Neural cell (in vitro differentiated cells): ENCODE results near the gene ABHD14A. TPM values are rescaled to one million over a fixed set of nuclear protein-coding genes. Genes with fewer than 3 reads are reported as not detected.

Experiments
- H2AFZ ChIP-seq: fragments of 200-600, 300-800 bp; sonication (generic), shearing (Covaris generic); 2 replicates; pipeline ENCODE4 v1.6.0; 2014; ENCODE audit warnings: low read depth, mild to moderate bottlenecking, antibody characterized with exemption, low read length, moderate library complexity
- H3F3A ChIP-seq: fragments of 200-600 bp; shearing (Covaris generic); 2 replicates; pipeline ENCODE4 v1.6.1; 2016; ENCODE audit warnings: mild to moderate bottlenecking, moderate library complexity, mixed read lengths, antibody characterized with exemption, low read length; ENCODE audit not compliant: insufficient read depth, poor library complexity, severe bottlenecking
- H3K27ac ChIP-seq: fragments of 200-600, 300-800 bp; sonication (generic), shearing (Covaris generic); 2 replicates; pipeline ENCODE4 v1.5.1; 2014; ENCODE audit warnings: mild to moderate bottlenecking, low read length, moderate library complexity
- H3K27me3 ChIP-seq: fragments of 300-800, 200-600 bp; sonication (generic), shearing (Covaris generic); 2 replicates; pipeline ENCODE4 v1.6.0; 2014; ENCODE audit warnings: mild to moderate bottlenecking, low read depth, low read length, moderate library complexity; ENCODE audit not compliant: insufficient read depth
- H3K36me3 ChIP-seq: fragments of 300-800, 200-600 bp; sonication (generic), shearing (Covaris generic); 2 replicates; pipeline ENCODE4 v1.5.1; 2014; ENCODE audit warnings: mild to moderate bottlenecking, antibody characterized with exemption, low read length, moderate library complexity; ENCODE audit not compliant: insufficient read depth
- H3K4me2 ChIP-seq: fragments of 300-800, 200-600 bp; sonication (generic), shearing (Covaris generic); 2 replicates; pipeline ENCODE4 v1.6.0; 2014; ENCODE audit warnings: mild to moderate bottlenecking, low read length
- H3K4me3 ChIP-seq: fragments of 300-800, 200-600 bp; sonication (generic), shearing (Covaris generic); 2 replicates; pipeline ENCODE4 v1.5.1; 2014; ENCODE audit warnings: mild to moderate bottlenecking, low read length, moderate library complexity
- H3K79me2 ChIP-seq: fragments of 200-600 bp; shearing (Covaris generic); replicated peaks from 2 replicates; pipeline ENCODE4 v1.6.0; 2014; ENCODE audit warnings: mild to moderate bottlenecking, low read length, moderate library complexity; ENCODE audit not compliant: insufficient read depth
- H3K9ac ChIP-seq: fragments of 300-800, 200-600 bp; sonication (generic), shearing (Covaris generic); 2 replicates; pipeline ENCODE4 v1.6.1; 2016; ENCODE audit warnings: mild to moderate bottlenecking, low read length, mixed read lengths
- H3K9me2 ChIP-seq: fragments of 200-600 bp; shearing (Covaris generic); 2 replicates; pipeline ENCODE4 v1.6.1; 2016; ENCODE audit warnings: mild to moderate bottlenecking, low read length, mixed read lengths; ENCODE audit not compliant: insufficient read depth
- H3K9me3 ChIP-seq: fragments of 200-600, 300-800 bp; sonication (generic), shearing (Covaris generic); 2 replicates; pipeline ENCODE4 v1.6.1; 2016; ENCODE audit warnings: mild to moderate bottlenecking, mixed run types, low read length, moderate library complexity, mixed read lengths
- H4K20me1 ChIP-seq: fragments of 200-600 bp; shearing (Covaris generic); 2 replicates; pipeline ENCODE4 v1.6.1; 2016; ENCODE audit warnings: mild to moderate bottlenecking, mixed run types; ENCODE audit not compliant: insufficient read depth
- CTCF ChIP-seq: fragments of 450-650 bp; IDR thresholded peaks from 2 replicates; pipeline ENCODE4 v1.5.1; 2014; ENCODE audit warnings: antibody characterized with exemption, mild to moderate bottlenecking, moderate library complexity; ENCODE audit not compliant: poor library complexity, severe bottlenecking
- EP300 ChIP-seq: fragments of 450-650 bp; conservative IDR thresholded peaks from 2 replicates; pipeline ENCODE4 v1.6.1; 2014; ENCODE audit warnings: antibody characterized with exemption, mild to moderate bottlenecking, moderate library complexity; ENCODE audit not compliant: poor library complexity, severe bottlenecking
- EZH2 ChIP-seq: fragments of 200-600, 300-800 bp; shearing (Covaris generic), sonication (generic); IDR thresholded peaks from 2 replicates; pipeline ENCODE4 v1.6.1; 2014; ENCODE audit warnings: antibody characterized with exemption, low read length, borderline replicate concordance, mild to moderate bottlenecking; ENCODE audit not compliant: insufficient read depth, poor library complexity, severe bottlenecking
- MXI1 ChIP-seq: fragments of 450-650 bp; conservative IDR thresholded peaks from 2 replicates; pipeline ENCODE4 v1.6.1; 2014; ENCODE audit warnings: antibody characterized with exemption, mild to moderate bottlenecking; ENCODE audit not compliant: poor library complexity, severe bottlenecking
- POLR2AphosphoS5 ChIP-seq: IDR thresholded peaks from 2 replicates; pipeline ENCODE4 v1.6.1; 2012
- RAD21 ChIP-seq: fragments of 450-650 bp; conservative IDR thresholded peaks from 2 replicates; pipeline ENCODE4 v1.6.1; 2014; ENCODE audit warnings: antibody characterized with exemption, mild to moderate bottlenecking, moderate library complexity
- REST ChIP-seq: IDR thresholded peaks from 2 replicates; pipeline ENCODE4 v1.6.1; 2012; ENCODE audit warnings: borderline replicate concordance
- SMC3 ChIP-seq: fragments of 450-650 bp; conservative IDR thresholded peaks from 2 replicates; pipeline ENCODE4 v1.6.1; 2014; ENCODE audit warnings: antibody characterized with exemption, mild to moderate bottlenecking, moderate library complexity; ENCODE audit not compliant: poor library complexity
- TAF1 ChIP-seq: IDR thresholded peaks from 2 replicates; pipeline ENCODE4 v1.6.1; 2012; ENCODE audit warnings: low read depth
- polyA plus RNA-seq: library from polyadenylated mRNA; depleted of rRNA; stranded (reverse); fragments of >200 nt; gene quantifications from 2 replicates; pipeline ENCODE4 v1.2.3, GENCODE V29; 2014

ABHD14A gene
- polyA plus RNA-seq, 1 donor from 2014 or later = 57.8 TPM

DNA sequence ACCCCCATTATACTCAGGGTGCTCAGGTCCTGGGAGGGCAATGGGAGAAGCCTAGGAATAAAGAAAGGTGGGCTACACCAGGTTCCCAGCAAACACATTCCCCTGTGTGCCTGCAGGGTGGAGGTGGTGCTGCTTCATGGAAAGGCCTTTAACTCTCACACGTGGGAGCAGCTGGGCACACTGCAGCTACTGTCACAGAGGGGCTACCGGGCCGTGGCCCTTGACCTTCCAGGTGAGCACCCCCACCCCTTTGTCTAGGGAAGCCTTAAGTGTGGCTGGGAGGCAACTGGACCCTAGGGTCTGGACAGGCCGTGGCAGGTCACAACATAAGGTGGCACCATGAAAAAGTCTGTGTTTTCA lies 3.3 kb downstream of the ABHD14A start:
- no peak overlapping the region for H2AFZ ChIP-seq
- H4K20me1 ChIP-seq = no peaks in the 10 kb centered on the region
- H3K27ac ChIP-seq = no peak overlapping the region
- no peak overlapping the region for H3K9ac ChIP-seq
- H3K4me2 ChIP-seq = no peak overlapping the region
- no peaks in the 10 kb centered on the region for H3K27me3 ChIP-seq
- no peaks in the 10 kb centered on the region for H3K36me3 ChIP-seq
- no peaks in the 10 kb centered on the region for H3F3A ChIP-seq
- H3K9me2 ChIP-seq = no peaks in the 10 kb centered on the region
- H3K9me3 ChIP-seq = no peaks in the 10 kb centered on the region
- H3K79me2 ChIP-seq = no peaks in the 10 kb centered on the region
- no peak for TF ChIP-seq MXI1
- TF ChIP-seq EP300 = no peak
- no peak for TF ChIP-seq CTCF
- no peak for TF ChIP-seq POLR2AphosphoS5
- no peak for TF ChIP-seq RAD21
- no peak for TF ChIP-seq TAF1
- TF ChIP-seq SMC3 = no peak
- no peak for TF ChIP-seq REST
- no peak for TF ChIP-seq EZH2
- no peak overlapping the region for H3K4me3 ChIP-seq

- Histone ChIP-seq H3K4me2 (no peak overlapping the region), H3K79me2 (no peaks in the 10 kb centered on the region)
- TF ChIP-seq SMC3 (no peak), CTCF (no peak), REST (no peak), EP300 (no peak), EZH2 (no peak), MXI1 (no peak), POLR2AphosphoS5 (no peak), RAD21 (no peak), TAF1 (no peak)
These were observed 5.4 kb downstream of the ABHD14A start for GRCh38 chr3:51980253-51980652.

More at GRCh38 chr3:51980253-51980652, 5.4 kb downstream of the ABHD14A start:
- H3K36me3 ChIP-seq = no peaks in the 10 kb centered on the region
- H3K9me2 ChIP-seq = no peaks in the 10 kb centered on the region
- no peaks in the 10 kb centered on the region for H3K9me3 ChIP-seq
- no peak overlapping the region for H3K4me3 ChIP-seq
- no peaks in the 10 kb centered on the region for H3F3A ChIP-seq
- H3K27ac ChIP-seq = no peak overlapping the region
- no peaks in the 10 kb centered on the region for H4K20me1 ChIP-seq
- no peaks in the 10 kb centered on the region for H3K27me3 ChIP-seq
- no peak overlapping the region for H3K9ac ChIP-seq
- no peak overlapping the region for H2AFZ ChIP-seq
